HG02571 (cell line): Measurements from ENCODE around the gene UBR1.
"Not testable (repeated sequence)": the region's sequence is repeated elsewhere in the genome, so short reads cannot be mapped to it uniquely, and the experiment has no call there.

Experiments
- ATAC-seq: cut with Tn5 transposase; IDR thresholded peaks from one replicate; pipeline ENCODE4 v1.9.1; 2021; ENCODE audit warnings: mild to moderate bottlenecking, moderate library complexity; ENCODE audit not compliant: unreplicated experiment

UBR1 gene

GRCh38 chr15:42918047-42918446 lies 187.8 kb downstream of the UBR1 start:
- no peak for ATAC-seq

- no peak for ATAC-seq
These were observed 190.1 kb downstream of the UBR1 start for GRCh38 chr15:42915654-42916315.

DNA sequence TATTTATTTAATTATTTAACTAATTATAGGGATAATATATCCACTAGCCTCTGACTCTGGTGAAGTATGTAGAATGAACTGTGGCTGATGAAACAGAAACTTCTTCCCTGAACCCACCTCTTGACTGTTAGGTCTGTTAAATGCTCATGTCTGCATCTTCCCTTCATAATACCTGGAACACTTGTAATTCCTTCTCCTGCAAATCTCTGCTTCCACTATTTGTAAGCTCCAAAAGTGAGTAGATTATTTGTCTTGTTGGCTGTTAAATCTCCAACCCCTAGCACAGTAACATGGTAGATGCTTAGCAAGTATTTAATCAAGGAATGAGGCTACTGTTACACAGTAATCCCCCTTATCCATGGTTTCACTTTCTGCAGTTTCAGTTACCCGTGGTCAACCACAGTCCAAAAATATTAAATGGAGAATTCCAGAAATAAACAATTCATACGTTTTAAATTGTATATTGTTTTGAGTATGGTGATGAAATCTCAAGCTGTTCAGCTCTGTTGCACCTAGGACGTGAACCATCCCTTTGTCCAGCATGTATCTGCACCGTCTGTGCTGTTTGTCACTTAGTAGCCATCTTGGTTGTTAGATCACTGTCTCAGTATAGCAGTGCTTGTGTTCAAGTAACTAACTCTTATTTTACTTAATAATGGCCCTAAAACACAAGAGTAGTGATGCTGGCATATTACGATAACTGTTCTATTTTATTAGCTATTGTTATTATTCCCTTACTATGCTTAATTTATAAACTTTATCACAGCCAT lies 190.9 kb downstream of the UBR1 start:
- no peak for ATAC-seq

DNA sequence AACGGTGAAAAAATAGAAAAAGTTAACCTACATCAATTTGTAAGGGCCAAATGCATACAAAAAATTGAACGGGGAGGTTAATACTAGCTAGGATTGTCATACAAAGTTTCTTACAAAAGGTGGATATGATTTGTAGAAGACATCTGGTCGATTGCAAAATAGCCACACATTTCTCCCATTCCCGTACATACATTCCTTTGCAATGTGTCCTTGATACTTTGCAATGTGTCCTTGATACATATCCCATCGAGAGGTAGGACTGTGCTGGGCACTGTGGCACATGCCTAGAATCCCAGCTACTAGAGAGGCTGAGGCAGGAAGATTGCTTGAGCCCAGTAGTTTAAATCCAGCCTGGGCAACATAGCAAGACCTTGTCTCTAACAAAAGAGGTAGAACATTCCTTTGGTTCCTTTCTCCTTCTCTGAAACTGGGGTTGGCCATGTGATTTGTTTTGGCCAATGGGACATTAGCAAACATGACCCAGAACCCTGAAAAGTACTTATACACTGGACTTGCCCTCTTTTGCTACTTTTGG lies 194.7 kb downstream of the UBR1 start:
- no peak for ATAC-seq

GRCh38 chr15:42908538-42908937 lies 197.3 kb downstream of the UBR1 start:
- ATAC-seq: no peak

- no peak for ATAC-seq
These were observed 202.2 kb downstream of the UBR1 start for GRCh38 chr15:42903388-42904324.

- not testable (repeated sequence) for ATAC-seq
These were observed 211.9 kb downstream of the UBR1 start for GRCh38 chr15:42893911-42894310.
